IMR-90 (cell line): ENCODE results near the gene MAP3K1. TPM values are rescaled to one million over a fixed set of nuclear protein-coding genes. Genes with fewer than 3 reads are reported as not detected.

Source experiments
- ATAC-seq: fragments of 200-7000 bp; cut with Tn5 transposase; 2 replicates; pipeline ENCODE4 v1.9.1; 2020; ENCODE audit warnings: low read depth, mild to moderate bottlenecking, moderate library complexity
- BruUV-seq: library from RNA; stranded (reverse); fragments of 400-500 nt; replicated peaks from 2 replicates; lab custom pipeline; 2021; lab: Mats Ljungman, UMichigan
- CTCF ChIA-PET: fragments of 300-600 bp; formaldehyde crosslinking; extraction: SDS; loops from one replicate; lab custom pipeline; 2021; ENCODE audit warnings: antibody characterized with exemption; lab: Yijun Ruan, JAX
- POLR2A ChIA-PET: fragments of 300-600 bp; sonication (Branson Sonifier 250); formaldehyde crosslinking; loops from one replicate; lab custom pipeline; 2022; ENCODE audit warnings: antibody characterized with exemption; ENCODE audit not compliant: unreplicated experiment; lab: Charles Lee
- DNase-seq: peaks from one replicate; pipeline ENCODE4 v3.0.0; 2013
- H2AFZ ChIP-seq: replicated peaks from 2 replicates; pipeline ENCODE3; 2013; ENCODE audit warnings: low read length, mild to moderate bottlenecking; ENCODE audit not compliant: poor library complexity
- H2AK5ac ChIP-seq: 2 replicates; pipeline ENCODE4 v1.6.1; 2013; ENCODE audit warnings: low read depth, low read length, inconsistent platforms
- H2AK9ac ChIP-seq: replicated peaks from 2 replicates; pipeline ENCODE3; 2013; ENCODE audit warnings: mild to moderate bottlenecking, low read depth, low read length, moderate library complexity; ENCODE audit not compliant: poor library complexity
- H2BK120ac ChIP-seq: 2 replicates; pipeline ENCODE4 v1.6.1; 2013; ENCODE audit warnings: low read depth, low read length, inconsistent platforms
- H2BK15ac ChIP-seq: 3 replicates; pipeline ENCODE4 v1.6.1; 2013; ENCODE audit warnings: low read depth, low read length, inconsistent platforms
- H2BK20ac ChIP-seq: 2 replicates; pipeline ENCODE4 v1.6.1; 2013; ENCODE audit warnings: low read depth, mild to moderate bottlenecking, inconsistent platforms, low read length, moderate library complexity
- H2BK5ac ChIP-seq: 2 replicates; pipeline ENCODE4 v1.6.1; 2013; ENCODE audit warnings: mild to moderate bottlenecking, low read depth, low read length, inconsistent platforms; ENCODE audit not compliant: poor library complexity, severe bottlenecking
- H3K14ac ChIP-seq: replicated peaks from 2 replicates; pipeline ENCODE4 v1.6.1; 2013; ENCODE audit warnings: low read depth, low read length, inconsistent platforms
- H3K18ac ChIP-seq: 2 replicates; pipeline ENCODE4 v1.6.1; 2013; ENCODE audit warnings: low read depth, low read length, control low read depth
- H3K23ac ChIP-seq: 2 replicates; pipeline ENCODE4 v1.6.1; 2013; ENCODE audit warnings: low read depth, low read length, inconsistent platforms
- H3K27ac ChIP-seq: 2 replicates; pipeline ENCODE4 v1.5.1; 2013; ENCODE audit warnings: mild to moderate bottlenecking, control low read depth, low read length; ENCODE audit not compliant: insufficient read depth
- H3K27me3 ChIP-seq: 2 replicates; pipeline ENCODE4 v1.6.1; 2013; ENCODE audit warnings: low read length; ENCODE audit not compliant: control insufficient read depth, insufficient read depth
- H3K36me3 ChIP-seq: 2 replicates; pipeline ENCODE4 v1.6.1; 2013; ENCODE audit warnings: low read length, mixed read lengths; ENCODE audit not compliant: control insufficient read depth, insufficient read depth
- H3K4ac ChIP-seq: 2 replicates; pipeline ENCODE4 v1.6.1; 2013; ENCODE audit warnings: low read depth, low read length, inconsistent platforms
- H3K4me1 ChIP-seq: 2 replicates; pipeline ENCODE4 v1.6.1; 2013; ENCODE audit warnings: low read length, mixed read lengths; ENCODE audit not compliant: control insufficient read depth, insufficient read depth
- H3K4me2 ChIP-seq: 2 replicates; pipeline ENCODE4 v1.6.1; 2013; ENCODE audit warnings: low read depth, mild to moderate bottlenecking, control low read depth, low read length, moderate library complexity
- H3K4me3 ChIP-seq: 2 replicates; pipeline ENCODE4 v1.5.1; 2013; ENCODE audit warnings: low read depth, mild to moderate bottlenecking, control low read depth, low read length, moderate library complexity; ENCODE audit not compliant: insufficient read depth
- H3K56ac ChIP-seq: 2 replicates; pipeline ENCODE4 v1.6.1; 2013; ENCODE audit warnings: low read length, inconsistent platforms; ENCODE audit not compliant: insufficient read depth; ENCODE audit errors: extremely low read depth
- H3K79me1 ChIP-seq, 2 experiments: 2 replicates each; pipeline ENCODE4 v1.6.1; 2013; ENCODE audit warnings: low read length in 2 of 2, inconsistent platforms in 1 of 2, low read depth in 1 of 2
- H3K9ac ChIP-seq: 2 replicates; pipeline ENCODE4 v1.6.1; 2013; ENCODE audit warnings: low read depth, low read length, control low read depth
- H3K9me1 ChIP-seq: 2 replicates; pipeline ENCODE4 v1.6.1; 2013; ENCODE audit warnings: low read length, inconsistent platforms; ENCODE audit not compliant: insufficient read depth
- H3K9me3 ChIP-seq: 2 replicates; pipeline ENCODE4 v1.6.1; 2013; ENCODE audit warnings: low read length; ENCODE audit not compliant: control insufficient read depth, insufficient read depth
- H4K20me1 ChIP-seq: 2 replicates; pipeline ENCODE4 v1.6.1; 2013; ENCODE audit warnings: low read length, inconsistent platforms; ENCODE audit not compliant: insufficient read depth
- H4K5ac ChIP-seq: 2 replicates; pipeline ENCODE4 v1.6.1; 2013; ENCODE audit warnings: mild to moderate bottlenecking, low read depth, low read length, control low read depth
- H4K8ac ChIP-seq, 2 experiments: 2 replicates each; pipeline ENCODE4 v1.6.1; 2013; ENCODE audit warnings: low read depth in 2 of 2, low read length in 2 of 2, control low read depth in 1 of 2, inconsistent platforms in 1 of 2
- H4K91ac ChIP-seq: 2 replicates; pipeline ENCODE4 v1.6.1; 2013; ENCODE audit warnings: low read depth, low read length, inconsistent platforms; ENCODE audit not compliant: insufficient read depth
- NFE2L2 ChIP-seq: fragments of 150-350 bp; IDR thresholded peaks from 2 replicates; pipeline ENCODE4 v1.6.1; 2016; ENCODE audit warnings: low read depth, mild to moderate bottlenecking, low read length
- USF2 ChIP-seq: fragments of 150-350 bp; IDR thresholded peaks from 2 replicates; pipeline ENCODE4 v1.6.1; 2017; ENCODE audit warnings: mild to moderate bottlenecking, antibody characterized with exemption, low read length, low read depth
- WGBS, 2 experiments: methylation state at CpG; one replicate each; pipeline versions ENCODE4 v1.1.5 to v1.1.7; 2013; ENCODE audit warnings: missing lambda C conversion rate in 2 of 2; ENCODE audit not compliant: insufficient read length in 1 of 2; ENCODE audit errors: extremely low coverage in 2 of 2; 5-methylcytosine and 5-hydroxymethylcytosine counted together
- dilution Hi-C: fragments of 300-500 bp; cut with HindIII; formaldehyde crosslinking; loops from one replicate; pipeline ENCODE4 v1.14.3; 2018; ENCODE audit warnings: low sequenced_read_pairs; ENCODE audit not compliant: unreplicated experiment
- in situ Hi-C: fragments of 300-500 bp; cut with MboI; formaldehyde crosslinking; loops from 3 replicates; pipeline ENCODE4 v1.14.3; 2019; ENCODE audit warnings: low sequenced_read_pairs, inconsistent platforms, mixed read lengths
- intact Hi-C: fragments of 100-400 bp; cut with micrococcal nuclease; formaldehyde crosslinking; loops from 2 replicates; pipeline ENCODE4 v1.10.0; 2022
- polyA plus RNA-seq, 3 experiments: library from polyadenylated mRNA; depleted of rRNA; stranded (reverse); fragments of >200 nt; gene quantifications; 2 replicates each; pipeline ENCODE4 v1.2.3, GENCODE V29; 2012; ENCODE audit warnings: low replicate concordance in 1 of 3
- total RNA-seq: library from RNA; depleted of rRNA; stranded (reverse); fragments of >200 nt; gene quantifications from 2 replicates; pipeline ENCODE4 v1.2.3, GENCODE V29; 2012

The MAP3K1 gene
- total and polyA plus RNA-seq, 2 of the 4 experiments (the other 2 are of a cell fraction): 3.8 to 18.8 TPM

- no peak overlapping the region for H3K56ac ChIP-seq
- ChIA-PET POLR2A (no interaction called here), CTCF (interaction anchor here (0.6 to 2.8 kb wide), 10 partner anchors 10 to 676 kb away, joined by 3 to 46 read pairs (median 3); no protein-coding TSS in a partner anchor)
- peak overlapping the region; percentile 32 for H2BK5ac ChIP-seq
- dilution Hi-C loops: no loop called here
- peak overlapping the region; percentile 26; the same call in 1 of the 2 replicates for H3K27ac ChIP-seq
- peaks cover 20 to 81% of the 10 kb centered on the region in 2 experiments for H3K79me1 ChIP-seq
- H4K91ac ChIP-seq: peak overlapping the region; percentile 2; the same call in 1 of the 2 replicates
- DNase-seq (no peak), ATAC-seq (no peak)
- no CpG with 5 or more reads among the region's 4 CpGs for WGBS, 2 experiments
- peaks cover 11% of the 10 kb centered on the region for H3K4me1 ChIP-seq
- H3K4ac ChIP-seq: peak overlapping the region; percentile 24; the same call in 1 of the 2 replicates
- no peaks in the 10 kb centered on the region for H3K36me3 ChIP-seq
- H3K18ac ChIP-seq: peak overlapping the region; percentile 86; the same call in 1 of the 2 replicates
- intact Hi-C loops: loop anchor here (5.0 to 10.0 kb wide), 3 partner anchors 357 to 904 kb away; no protein-coding TSS in a partner anchor
- H2AFZ ChIP-seq: no peak overlapping the region
- H3K9me3 ChIP-seq: no peaks in the 10 kb centered on the region
- no peaks in the 10 kb centered on the region for H3K27me3 ChIP-seq
- H4K5ac ChIP-seq: peak overlapping the region; percentile 95; the same call in 1 of the 2 replicates
- H4K8ac ChIP-seq: peak overlapping the region in 1 of 2 experiments; percentile 34; a peak in 1 of 4 replicates
- H4K20me1 ChIP-seq: peaks cover 62% of the 10 kb centered on the region
- peak overlapping the region; percentile 8; the same call in 1 of the 2 replicates for H3K23ac ChIP-seq
- peak overlapping the region; percentile 61; the same call in 1 of the 2 replicates for H3K9ac ChIP-seq
- no peak overlapping the region for H3K14ac ChIP-seq
- peaks cover 17% of the 10 kb centered on the region for H3K9me1 ChIP-seq
- no peak overlapping the region for H2AK5ac ChIP-seq
- no peak overlapping the region for H2BK20ac ChIP-seq
- TF ChIP-seq USF2: no peak
- peak; percentile 46; the same call in 1 of the 2 replicates for TF ChIP-seq NFE2L2
- in situ Hi-C loops: loop anchor here (5.0 to 10.0 kb wide), 2 partner anchors 567 to 864 kb away; no protein-coding TSS in a partner anchor
- peak overlapping the region; percentile 52 for H2BK120ac ChIP-seq
- BruUV-seq: no TSS peak
- no peak overlapping the region for H2AK9ac ChIP-seq
- H3K4me2 ChIP-seq: peak overlapping the region; percentile 100
- 0 out of 3 replicates have a peak overlapping the region, but pooled peaks have one; percentile 12 for H2BK15ac ChIP-seq
- H3K4me3 ChIP-seq: no peak overlapping the region
Measured at GRCh38 chr5:56839062-56839461, 23.7 kb downstream of the MAP3K1 start.
